NCI-H2227 (cell line): Measurements from ENCODE around the gene ZNF689.
A peak's percentile ranks its signal among the peaks of the same experiment; 100 is the strongest.

Source experiments
- DNase-seq: peaks from one replicate; lab custom pipeline; 2025; ENCODE audit not compliant: unreplicated experiment; lab: John Stamatoyannopoulos, UW

The ZNF689 gene

GRCh38 chr16:30566531-30566930, 43.7 kb downstream of the ZNF689 start:
- DNase-seq: no peak

GRCh38 chr16:30565984-30566383, 44.2 kb downstream of the ZNF689 start:
- DNase-seq: no peak

- no peak for DNase-seq
Observed at GRCh38 chr16:30565526-30565925, 44.7 kb downstream of the ZNF689 start.

GRCh38 chr16:30562021-30562420, 48.2 kb downstream of the ZNF689 start:
- DNase-seq: no peak

- no peak for DNase-seq
Observed at GRCh38 chr16:30561089-30561816, 48.9 kb downstream of the ZNF689 start.

- no peak for DNase-seq
Observed at GRCh38 chr16:30559690-30560089, 50.5 kb downstream of the ZNF689 start.

- no peak for DNase-seq
Observed at GRCh38 chr16:30558789-30559377, 51.3 kb downstream of the ZNF689 start.

GRCh38 chr16:30557957-30558788, 52.0 kb downstream of the ZNF689 start, which contains the start of gene ZNF764:
ZNF764 (minus strand) TSS chr16:30558374; CDS start chr16:30558182, 192 bp downstream.
- peak; percentile 99 for DNase-seq

GRCh38 chr16:30557707-30557956, 52.6 kb downstream of the ZNF689 start:
- no peak for DNase-seq

GRCh38 chr16:30556125-30556473, 54.1 kb downstream of the ZNF689 start:
- no peak for DNase-seq

GRCh38 chr16:30555315-30556124, 54.7 kb downstream of the ZNF689 start:
- no peak for DNase-seq

GRCh38 chr16:30554557-30555314, 55.5 kb downstream of the ZNF689 start:
- no peak for DNase-seq

- DNase-seq: no peak
Observed at GRCh38 chr16:30553393-30553899, 56.7 kb downstream of the ZNF689 start.

GRCh38 chr16:30552956-30553355, 57.2 kb downstream of the ZNF689 start:
- no peak for DNase-seq
